ENCODE data around the gene CBLB.
"Not testable (repeated sequence)": the region's sequence is repeated elsewhere in the genome, so short reads cannot be mapped to it uniquely, and the experiment has no call there.

CBLB gene

GRCh38 chr3:105746231-105746996, 122.4 kb downstream of the CBLB start:
- DNase-seq, result no peak

GRCh38 chr3:105745046-105745445, 123.8 kb downstream of the CBLB start:
- no peak for DNase-seq

GRCh38 chr3:105744202-105744601, 124.6 kb downstream of the CBLB start:
- DNase-seq, result no peak

- DNase-seq, result no peak
These were observed 135.5 kb downstream of the CBLB start for GRCh38 chr3:105733356-105733755.

- DNase-seq, result no peak
These were observed 137.1 kb downstream of the CBLB start for GRCh38 chr3:105731686-105732085.

- DNase-seq, result no peak
These were observed 137.9 kb downstream of the CBLB start for GRCh38 chr3:105730801-105731354.

GRCh38 chr3:105729667-105730066, 139.1 kb downstream of the CBLB start:
- no peak for DNase-seq

- no peak for DNase-seq
These were observed 140.0 kb downstream of the CBLB start for GRCh38 chr3:105728771-105729312.

GRCh38 chr3:105727036-105727435, 141.8 kb downstream of the CBLB start:
- DNase-seq, result not testable (repeated sequence)

- no peak for DNase-seq
These were observed 145.8 kb downstream of the CBLB start for GRCh38 chr3:105722943-105723556.

- no peak for DNase-seq
These were observed 149.0 kb downstream of the CBLB start for GRCh38 chr3:105719791-105720190.

- no peak for DNase-seq
These were observed 153.4 kb downstream of the CBLB start for GRCh38 chr3:105715372-105715771.

- no peak for DNase-seq
These were observed 154.4 kb downstream of the CBLB start for GRCh38 chr3:105714453-105714852.

- DNase-seq, result no peak
These were observed 159.8 kb downstream of the CBLB start for GRCh38 chr3:105708980-105709379.

- no peak for DNase-seq
These were observed 161.8 kb downstream of the CBLB start for GRCh38 chr3:105707009-105707408.

GRCh38 chr3:105704726-105705410, 163.9 kb downstream of the CBLB start:
- DNase-seq, result no peak

- DNase-seq, result no peak
These were observed 168.2 kb downstream of the CBLB start for GRCh38 chr3:105700575-105700974.

- no peak for DNase-seq
These were observed 177.2 kb downstream of the CBLB start for GRCh38 chr3:105691633-105692032.

GRCh38 chr3:105691053-105691452, 177.8 kb downstream of the CBLB start:
- no peak for DNase-seq

GRCh38 chr3:105688821-105689220, 180.0 kb downstream of the CBLB start:
- no peak for DNase-seq

- DNase-seq, result no peak
These were observed 182.4 kb downstream of the CBLB start for GRCh38 chr3:105686278-105686897.

- DNase-seq, result no peak
These were observed 188.9 kb downstream of the CBLB start for GRCh38 chr3:105679951-105680350.

GRCh38 chr3:105678017-105678416, 190.8 kb downstream of the CBLB start:
- DNase-seq, result no peak

All from NCI-H1092 (cell line).